Measurements from ENCODE around the gene SLC28A3.

Gene SLC28A3

GRCh38 chr9:84229191-84229590 lies 111.4 kb downstream of the SLC28A3 start:
- no peak for TF ChIP-seq CTCF (IDR thresholded peaks at IDR 0.05; ENCODE audit: low read depth, low read length, missing control alignments)
- DNase-seq (ENCODE audit: low read depth), result no peak
- H3K4me3 ChIP-seq (ENCODE audit: low read depth, low read length), result no peak overlapping the region
- in situ Hi-C loops (cut with HindIII; ENCODE audit: low sequenced_read_pairs), result no loop called here

GRCh38 chr9:84228130-84228720 lies 112.3 kb downstream of the SLC28A3 start:
- DNase-seq (ENCODE audit: low read depth), result no peak
- in situ Hi-C loops (cut with HindIII; ENCODE audit: low sequenced_read_pairs), result no loop called here
- H3K4me3 ChIP-seq (ENCODE audit: low read depth, low read length), result no peak overlapping the region
- TF ChIP-seq CTCF (IDR thresholded peaks at IDR 0.05; ENCODE audit: low read depth, low read length, missing control alignments), result no peak

GRCh38 chr9:84226126-84226525 lies 114.4 kb downstream of the SLC28A3 start:
- in situ Hi-C loops (cut with HindIII; ENCODE audit: low sequenced_read_pairs), result no loop called here
- H3K4me3 ChIP-seq (ENCODE audit: low read depth, low read length), result no peak overlapping the region
- no peak for TF ChIP-seq CTCF (IDR thresholded peaks at IDR 0.05; ENCODE audit: low read depth, low read length, missing control alignments)
- DNase-seq (ENCODE audit: low read depth), result no peak
